Esophagus muscularis mucosa (tissue), 4 donors: ENCODE results near the gene SMARCC2.

Source experiments
- CTCF ChIP-seq, 3 experiments: fragments of 200-600 bp in 2 of 3; fragments of 450-650 bp in 1 of 3; sonication (generic) in 2 of 3; IDR thresholded peaks; one replicate each; pipeline ENCODE4 v1.5.1; 2017 to 2019; ENCODE audit warnings: antibody characterized with exemption in 3 of 3, mild to moderate bottlenecking in 2 of 3, moderate library complexity in 1 of 3
- EP300 ChIP-seq: sonication (generic); formaldehyde crosslinking; IDR thresholded peaks from one replicate; pipeline ENCODE4 v1.6.1; 2017; ENCODE audit warnings: antibody characterized with exemption
- POLR2A ChIP-seq: fragments of 450-650 bp; IDR thresholded peaks from one replicate; pipeline ENCODE4 v1.6.1; 2017; ENCODE audit warnings: antibody characterized with exemption, moderate library complexity, mild to moderate bottlenecking, low read depth
- POLR2AphosphoS5 ChIP-seq, 2 donors: sonication (generic); formaldehyde crosslinking; IDR thresholded peaks; one replicate each; pipeline ENCODE4 v1.6.1; 2017; ENCODE audit warnings: antibody characterized with exemption in 2 of 2

GRCh38 chr12:56198836-56199235, 9.6 kb upstream of the SMARCC2 start:
- TF ChIP-seq CTCF (IDR thresholded peaks at IDR 0.05) (no peak), EP300 (no peak), POLR2AphosphoS5 (IDR thresholded peaks at IDR 0.05) (no peak), POLR2A (no peak)
